Osteoblast (primary cell): ENCODE data around the gene ERCC8. TPM values are rescaled to one million over a fixed set of nuclear protein-coding genes. Genes with fewer than 3 reads are reported as not detected.

Experiments used
- DNase-seq: peaks from one replicate; pipeline ENCODE4 v3.0.0; 2011; ENCODE audit warnings: low spot score, mixed read lengths; ENCODE audit not compliant: insufficient read length; ENCODE audit errors: missing footprints
- H2AFZ ChIP-seq: 2 replicates; pipeline ENCODE4 v1.6.0; 2011; ENCODE audit warnings: mild to moderate bottlenecking, low read length
- H3K27ac ChIP-seq: 2 replicates; pipeline ENCODE4 v1.5.1; 2011; ENCODE audit warnings: mild to moderate bottlenecking, low read depth, low read length, moderate library complexity
- H3K27me3 ChIP-seq: 2 replicates; pipeline ENCODE4 v1.6.0; 2012; ENCODE audit warnings: mild to moderate bottlenecking, control low read depth, inconsistent platforms, low read length, moderate library complexity; ENCODE audit not compliant: insufficient read depth
- H3K36me3 ChIP-seq: 2 replicates; pipeline ENCODE4 v1.5.1; 2011; ENCODE audit warnings: mild to moderate bottlenecking, low read length, control low read depth, moderate library complexity; ENCODE audit not compliant: insufficient read depth
- H3K4me1 ChIP-seq: 2 replicates; pipeline ENCODE4 v1.5.1; 2011; ENCODE audit warnings: mild to moderate bottlenecking, low read length, control low read depth, moderate library complexity; ENCODE audit not compliant: insufficient read depth
- H3K4me2 ChIP-seq: 2 replicates; pipeline ENCODE4 v1.6.0; 2011; ENCODE audit warnings: mild to moderate bottlenecking, low read length; ENCODE audit not compliant: insufficient read depth
- H3K4me3 ChIP-seq: fragments of 200-600 bp; sonication (generic); 3 replicates; pipeline ENCODE4 v1.5.1; 2012; ENCODE audit warnings: mild to moderate bottlenecking, low read length, inconsistent platforms; ENCODE audit not compliant: insufficient read depth
- H3K79me2 ChIP-seq: 2 replicates; pipeline ENCODE4 v1.6.0; 2012; ENCODE audit warnings: mild to moderate bottlenecking, low read length, control low read depth, inconsistent platforms; ENCODE audit not compliant: insufficient read depth
- H3K9me3 ChIP-seq: 2 replicates; pipeline ENCODE4 v1.5.1; 2011; ENCODE audit warnings: low read depth, low read length, control low read depth
- H4K20me1 ChIP-seq: 2 replicates; pipeline ENCODE4 v1.6.0; 2012; ENCODE audit warnings: mild to moderate bottlenecking, low read length, control low read depth; ENCODE audit not compliant: insufficient read depth
- total RNA-seq: library from RNA; depleted of rRNA; stranded (reverse); fragments of >200 nt; gene quantifications from 2 replicates; pipeline ENCODE4 v1.2.3, GENCODE V29; 2012
- TF ChIP-seq, protein P1 (sequence below): IDR thresholded peaks from 2 replicates; pipeline ENCODE4 v1.5.1; 2011; ENCODE audit warnings: mild to moderate bottlenecking, low read depth, low read length, moderate library complexity; ENCODE audit errors: extremely low read depth

Gene ERCC8
- total RNA-seq, 1 donor, result 23.2 TPM

DNA sequence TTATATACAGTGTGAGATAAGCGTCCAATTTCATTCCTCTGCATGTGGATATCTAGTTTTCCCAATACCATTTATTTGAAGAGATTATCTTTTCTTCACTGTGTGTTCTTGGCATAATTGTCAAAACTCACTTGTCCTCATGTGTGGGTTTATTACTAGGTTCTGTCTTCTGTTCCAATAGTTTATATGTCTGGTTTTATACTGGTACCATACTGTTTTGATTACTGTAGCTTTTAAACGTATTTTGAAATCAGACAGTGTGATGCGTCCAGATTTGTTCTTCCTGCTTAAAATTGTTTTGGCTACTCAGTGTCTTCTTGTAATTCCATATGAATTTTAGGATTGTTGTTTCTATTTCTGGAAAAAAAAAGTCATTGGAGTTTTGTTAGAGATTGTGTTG, 10.4 kb upstream of the ERCC8 start:
- no peaks in the 10 kb centered on the region for H4K20me1 ChIP-seq
- no peaks in the 10 kb centered on the region for H3K36me3 ChIP-seq
- H3K4me3 ChIP-seq, result no peak overlapping the region
- H3K27ac ChIP-seq, result no peak overlapping the region
- H3K27me3 ChIP-seq, result no peaks in the 10 kb centered on the region
- H3K79me2 ChIP-seq, result peaks cover 71% of the 10 kb centered on the region
- H3K4me2 ChIP-seq, result no peak overlapping the region
- H3K4me1 ChIP-seq, result no peaks in the 10 kb centered on the region
- no peak for DNase-seq
- no peaks in the 10 kb centered on the region for H3K9me3 ChIP-seq
- H2AFZ ChIP-seq, result no peak overlapping the region
- TF ChIP-seq, protein P1, sequence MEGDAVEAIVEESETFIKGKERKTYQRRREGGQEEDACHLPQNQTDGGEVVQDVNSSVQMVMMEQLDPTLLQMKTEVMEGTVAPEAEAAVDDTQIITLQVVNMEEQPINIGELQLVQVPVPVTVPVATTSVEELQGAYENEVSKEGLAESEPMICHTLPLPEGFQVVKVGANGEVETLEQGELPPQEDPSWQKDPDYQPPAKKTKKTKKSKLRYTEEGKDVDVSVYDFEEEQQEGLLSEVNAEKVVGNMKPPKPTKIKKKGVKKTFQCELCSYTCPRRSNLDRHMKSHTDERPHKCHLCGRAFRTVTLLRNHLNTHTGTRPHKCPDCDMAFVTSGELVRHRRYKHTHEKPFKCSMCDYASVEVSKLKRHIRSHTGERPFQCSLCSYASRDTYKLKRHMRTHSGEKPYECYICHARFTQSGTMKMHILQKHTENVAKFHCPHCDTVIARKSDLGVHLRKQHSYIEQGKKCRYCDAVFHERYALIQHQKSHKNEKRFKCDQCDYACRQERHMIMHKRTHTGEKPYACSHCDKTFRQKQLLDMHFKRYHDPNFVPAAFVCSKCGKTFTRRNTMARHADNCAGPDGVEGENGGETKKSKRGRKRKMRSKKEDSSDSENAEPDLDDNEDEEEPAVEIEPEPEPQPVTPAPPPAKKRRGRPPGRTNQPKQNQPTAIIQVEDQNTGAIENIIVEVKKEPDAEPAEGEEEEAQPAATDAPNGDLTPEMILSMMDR, result no peak

DNA sequence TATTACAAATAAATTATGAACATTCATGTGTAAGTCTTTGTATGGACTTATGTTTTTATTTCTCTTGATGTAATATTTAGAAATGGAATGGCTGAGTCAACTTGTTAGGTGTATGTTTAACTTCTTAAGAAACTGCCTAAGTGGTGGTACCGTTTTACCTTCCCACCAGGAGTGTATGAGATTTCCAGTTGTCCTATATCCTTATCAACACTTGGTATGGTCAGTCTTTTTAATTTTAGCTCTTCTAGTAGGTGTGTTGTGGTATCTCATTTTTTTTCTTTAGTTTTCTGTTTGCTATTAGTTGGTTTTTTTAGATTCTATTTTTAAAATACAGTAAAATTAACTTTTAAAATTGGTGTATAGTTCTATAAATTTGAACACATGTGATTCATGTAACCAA, 3.9 kb upstream of the ERCC8 start:
- TF ChIP-seq, protein P1, result no peak
- peaks cover 82% of the 10 kb centered on the region for H3K79me2 ChIP-seq

DNA sequence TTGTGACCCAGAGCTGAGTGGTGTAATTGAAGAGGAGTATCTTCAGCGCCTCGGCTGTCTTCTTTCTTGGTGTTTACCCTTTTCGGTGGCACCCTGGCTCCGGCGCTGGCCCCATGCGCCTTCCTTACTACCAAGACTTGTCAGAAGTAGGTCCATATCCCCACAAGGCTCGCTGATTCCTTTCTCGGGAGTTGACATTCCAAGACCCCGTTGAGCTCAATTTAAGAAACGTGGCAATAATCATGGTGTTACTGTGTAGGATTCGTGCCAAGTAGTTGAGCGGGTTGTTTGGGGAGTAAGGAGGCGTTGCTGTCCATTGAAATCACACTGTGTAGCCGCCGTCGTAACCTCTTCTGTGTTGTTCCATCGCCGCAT, 930 bp upstream of the ERCC8 start:
- H2AFZ ChIP-seq, result peak overlapping the region; percentile 100
- H3K4me3 ChIP-seq, result peak overlapping the region; percentile 97
- H3K27ac ChIP-seq, result peak overlapping the region; percentile 87
- H3K36me3 ChIP-seq, result no peaks in the 10 kb centered on the region
- H3K9me3 ChIP-seq, result no peaks in the 10 kb centered on the region
- H3K4me1 ChIP-seq, result peaks cover 20% of the 10 kb centered on the region
- H3K4me2 ChIP-seq, result peak overlapping the region; percentile 95
- DNase-seq, result peak; percentile 62
- TF ChIP-seq, protein P1, result no peak
- H3K79me2 ChIP-seq, result peaks cover 83% of the 10 kb centered on the region
- peaks cover 12% of the 10 kb centered on the region for H4K20me1 ChIP-seq
- H3K27me3 ChIP-seq, result no peaks in the 10 kb centered on the region

More for the DNA sequence above, 3.9 kb upstream of the ERCC8 start:
- no peak for DNase-seq
- Histone ChIP-seq H3K27ac (no peak overlapping the region), H3K4me2 (no peak overlapping the region), H4K20me1 (peaks cover 12% of the 10 kb centered on the region), H3K9me3 (no peaks in the 10 kb centered on the region), H3K4me3 (no peak overlapping the region), H2AFZ (no peak overlapping the region), H3K4me1 (peaks cover 17% of the 10 kb centered on the region), H3K36me3 (no peaks in the 10 kb centered on the region), H3K27me3 (no peaks in the 10 kb centered on the region)

DNA sequence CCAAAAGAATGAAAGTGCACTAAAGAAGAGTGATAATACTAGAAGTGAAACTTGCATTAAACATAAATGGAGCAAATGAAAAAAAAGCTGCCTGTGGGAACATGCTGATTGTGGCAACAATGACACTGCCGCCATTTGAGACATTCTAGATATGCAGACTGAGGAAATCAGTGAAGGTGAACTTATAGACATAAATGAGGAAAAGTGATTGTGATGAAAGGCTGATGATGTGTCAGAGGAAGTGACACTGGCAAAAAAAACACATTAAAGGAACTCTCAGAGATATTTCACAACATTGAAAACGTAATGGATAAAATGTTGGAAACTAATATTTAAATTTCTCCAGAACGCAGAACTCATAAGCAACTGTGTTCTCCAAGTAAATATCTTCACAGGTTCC, 1.2 kb downstream of the ERCC8 start:
- Histone ChIP-seq H2AFZ (no peak overlapping the region), H3K27me3 (no peaks in the 10 kb centered on the region), H3K4me2 (peak overlapping the region; percentile 95), H3K36me3 (no peaks in the 10 kb centered on the region), H3K79me2 (peaks cover 72% of the 10 kb centered on the region), H3K9me3 (no peaks in the 10 kb centered on the region), H4K20me1 (peaks cover 12% of the 10 kb centered on the region), H3K4me3 (no peak overlapping the region), H3K27ac (peak overlapping the region; percentile 31), H3K4me1 (peaks cover 20% of the 10 kb centered on the region)
- TF ChIP-seq, protein P1, result no peak
- no peak for DNase-seq
